ENCODE data around the gene FGF3.
"Not testable (repeated sequence)": the region's sequence is repeated elsewhere in the genome, so short reads cannot be mapped to it uniquely, and the experiment has no call there.

The FGF3 gene

GRCh38 chr11:69801513-69802335 is 17.5 kb downstream of the FGF3 start:
- DNase-seq, result no peak

- no peak for DNase-seq
Observed at GRCh38 chr11:69800278-69800677, 18.9 kb downstream of the FGF3 start.

DNA sequence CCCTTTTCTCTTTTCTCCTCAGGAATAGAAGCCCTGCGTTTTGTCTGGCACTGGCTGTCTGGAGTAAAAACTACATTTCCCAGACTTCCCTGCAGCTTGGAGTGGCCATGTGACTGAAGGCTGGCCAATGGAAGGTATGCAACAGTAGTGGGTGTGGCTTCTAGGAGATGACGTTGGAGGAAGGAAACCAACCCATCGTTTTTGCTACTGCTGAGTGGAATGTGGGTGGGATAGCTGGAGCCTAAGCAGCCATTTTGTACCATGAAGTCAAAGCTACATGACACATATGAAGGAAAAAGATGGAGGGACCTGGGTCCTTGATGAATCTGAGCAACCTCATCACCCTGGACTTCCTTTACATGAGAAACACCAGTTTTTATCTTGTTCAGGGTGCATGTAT is 19.6 kb downstream of the FGF3 start:
- no peak for DNase-seq

DNA sequence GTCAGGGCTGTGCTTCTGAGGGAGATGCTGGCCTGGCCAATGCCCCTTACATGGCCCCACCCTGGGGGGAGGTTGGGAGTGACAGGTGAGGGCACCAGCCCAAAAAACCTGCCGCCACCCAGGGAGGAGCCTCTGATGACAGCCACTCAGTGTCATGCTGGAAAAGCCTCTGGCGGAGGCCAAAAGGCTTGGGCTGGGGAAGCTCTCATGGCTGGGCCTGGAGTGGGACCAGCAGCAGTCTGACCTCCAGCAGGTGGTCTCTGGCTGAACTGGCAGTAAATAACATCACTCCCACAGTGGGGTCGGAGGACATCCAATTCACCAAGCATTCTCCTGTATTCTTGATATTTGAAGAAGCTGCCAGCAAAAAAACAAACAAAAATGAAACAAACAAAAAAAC is 20.1 kb downstream of the FGF3 start:
- no peak for DNase-seq

- DNase-seq, result no peak
Observed at GRCh38 chr11:69797737-69798528, 21.3 kb downstream of the FGF3 start.

DNA sequence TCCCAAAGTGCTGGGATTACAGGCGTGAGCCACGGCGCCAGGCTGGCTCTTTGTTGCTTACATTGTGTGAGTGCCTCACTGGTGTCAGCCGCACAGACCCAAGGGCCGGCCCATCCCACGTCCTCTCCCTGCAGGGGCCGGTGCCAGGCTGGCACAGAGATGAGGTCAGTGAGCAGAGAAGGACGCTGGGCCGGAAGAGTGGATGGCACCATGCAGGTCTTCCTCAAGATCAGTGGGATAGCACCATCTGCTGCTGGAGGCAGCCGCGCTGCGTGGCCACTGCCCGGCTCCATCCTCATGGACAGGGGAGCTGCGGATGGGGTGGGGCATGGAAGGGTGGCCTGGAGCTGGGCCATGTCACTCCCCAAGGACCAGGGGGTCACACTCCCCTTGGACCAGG is 22.1 kb downstream of the FGF3 start:
- DNase-seq, result no peak

GRCh38 chr11:69796063-69796462 is 23.2 kb downstream of the FGF3 start:
- DNase-seq, result no peak

DNA sequence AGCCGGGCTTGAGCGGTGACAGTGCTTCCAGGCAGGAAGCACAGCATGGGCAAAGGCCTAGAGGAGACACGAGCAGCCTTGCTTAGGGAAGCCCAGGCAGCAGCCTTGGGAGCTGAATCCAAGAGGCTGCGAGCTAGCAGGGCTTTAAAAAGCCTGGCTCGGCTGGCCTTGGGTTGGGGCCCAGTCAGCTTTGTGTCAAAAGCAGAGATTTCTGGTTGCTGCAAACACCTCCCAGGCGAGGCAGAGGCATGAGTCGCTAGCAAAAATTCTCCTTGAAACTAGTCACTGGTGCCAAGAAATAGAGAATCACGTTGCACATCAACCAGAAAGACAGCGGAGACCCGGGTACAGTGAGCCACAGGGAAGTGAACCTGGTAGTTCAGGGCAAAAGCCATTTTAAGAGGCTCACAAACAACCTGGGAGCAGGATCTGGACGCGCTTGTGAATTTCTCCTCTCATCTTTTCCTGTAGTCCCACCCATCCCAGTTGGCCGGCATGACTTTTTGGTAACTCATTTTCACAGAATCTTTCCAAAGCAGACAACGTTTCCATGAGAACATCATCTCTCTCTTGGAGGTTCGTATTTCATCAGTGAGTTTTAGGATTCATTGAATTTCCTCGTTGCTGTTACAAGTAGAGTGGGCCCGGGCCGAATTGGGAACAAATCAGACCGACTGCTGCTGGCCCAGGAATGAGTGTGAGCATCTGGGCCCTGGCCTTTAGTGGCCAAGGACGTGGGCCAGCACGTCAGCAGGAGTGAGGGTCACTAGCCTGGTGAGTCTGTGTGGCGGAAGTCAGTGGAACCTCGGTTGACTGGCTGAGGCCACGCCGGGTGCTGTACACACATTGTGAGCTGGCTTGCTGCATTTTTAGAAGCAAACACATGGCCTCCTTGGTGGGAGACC is 27.7 kb downstream of the FGF3 start:
- no peak for DNase-seq

DNA sequence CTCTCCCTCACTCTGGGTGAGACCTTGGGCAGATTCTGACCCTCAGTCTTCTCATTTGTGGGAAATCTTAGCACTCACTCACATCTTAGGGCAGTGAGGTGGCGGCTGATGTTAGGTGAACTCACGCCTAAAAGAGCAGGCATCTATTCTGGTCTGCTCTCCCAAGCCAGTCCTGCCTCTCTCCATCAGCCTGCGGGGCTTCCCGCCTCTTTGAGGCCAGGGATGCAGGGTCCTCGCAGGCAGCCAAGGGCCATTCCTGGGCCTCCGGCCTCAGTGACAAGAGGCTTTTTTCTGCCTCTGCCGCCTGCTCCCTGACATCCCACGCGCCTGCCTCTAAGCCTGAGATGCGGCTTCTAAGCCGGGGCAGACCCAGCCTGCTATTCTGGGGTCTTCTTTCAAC is 30.3 kb downstream of the FGF3 start:
- DNase-seq, result no peak

DNA sequence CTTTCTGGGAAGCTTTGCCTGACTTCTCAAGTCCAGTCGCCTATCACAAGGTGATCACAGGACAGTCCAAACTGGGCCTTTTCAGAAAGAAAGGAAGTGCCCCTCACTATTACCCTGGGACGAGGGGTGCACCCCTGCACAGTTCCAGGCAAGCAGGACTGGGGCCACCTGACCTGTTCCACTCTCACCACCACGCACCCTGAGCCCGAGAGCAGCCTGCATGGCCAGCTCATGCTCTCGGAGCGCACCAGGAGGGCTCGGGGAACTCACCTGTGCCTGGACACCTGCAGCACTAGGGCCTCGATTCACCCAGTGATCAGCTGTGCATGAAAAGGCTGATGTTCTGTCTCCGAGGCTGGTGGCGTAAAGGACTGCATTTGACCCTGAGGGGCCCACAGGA is 31.3 kb downstream of the FGF3 start:
- no peak for DNase-seq

DNA sequence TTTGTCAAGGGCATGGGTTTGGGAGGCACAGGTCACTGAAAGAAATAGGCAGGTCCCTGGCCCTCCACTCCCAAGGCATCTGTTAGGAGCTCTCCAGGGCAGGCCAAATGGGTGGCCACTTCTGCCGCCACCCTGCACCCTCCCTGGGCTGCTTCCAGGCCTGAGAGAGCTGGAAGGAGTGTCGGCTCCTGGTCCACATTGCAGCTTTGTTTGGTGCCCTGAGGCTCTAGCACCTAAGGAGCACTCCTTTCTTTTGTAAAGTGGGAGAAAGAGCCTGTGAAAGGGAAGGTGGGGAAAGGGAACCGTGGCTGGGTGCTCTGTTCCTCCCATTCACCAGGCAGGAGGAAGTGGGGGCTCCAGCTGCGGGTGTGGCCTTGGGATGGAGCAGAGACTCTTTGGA is 31.8 kb downstream of the FGF3 start:
- DNase-seq, result no peak

DNA sequence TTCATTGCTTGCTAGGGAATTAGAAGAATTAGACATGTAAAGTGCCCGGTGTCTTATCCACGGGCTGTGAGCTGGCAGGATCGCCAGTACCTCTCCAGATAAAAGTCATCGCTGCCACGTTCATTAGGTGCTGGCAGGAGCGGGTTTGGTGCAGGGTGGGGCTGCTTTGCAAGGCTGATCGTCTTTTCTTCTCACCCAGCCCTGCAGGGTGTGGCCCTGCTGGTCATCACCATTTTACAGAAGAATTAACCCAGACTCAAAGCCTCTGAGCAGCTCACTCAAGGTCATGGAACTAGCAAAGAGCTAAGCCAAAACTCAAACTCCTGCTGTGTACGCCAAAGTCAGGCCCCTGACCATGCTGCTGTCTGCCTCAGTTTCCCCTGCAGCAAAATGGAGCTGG is 38.0 kb downstream of the FGF3 start:
- no peak for DNase-seq

DNA sequence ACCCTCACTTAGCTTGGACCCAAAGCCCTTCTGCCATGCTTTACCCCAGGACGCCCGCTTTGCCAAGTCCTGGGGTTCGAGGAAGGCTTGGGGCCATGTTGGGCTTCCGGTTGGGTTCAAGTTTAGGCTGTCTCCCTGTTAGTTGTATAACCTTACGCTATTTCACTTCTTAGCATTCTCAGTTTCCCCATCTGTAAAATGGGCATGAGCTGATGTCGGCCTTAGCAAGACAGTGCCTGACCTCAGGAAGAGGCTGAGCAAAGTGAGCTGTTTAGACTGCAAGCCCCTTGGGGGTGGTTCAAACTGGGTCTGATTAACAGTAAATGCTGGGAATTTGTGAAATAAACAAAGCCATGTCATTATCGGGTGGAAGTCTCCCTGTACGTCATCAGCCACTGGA is 40.8 kb downstream of the FGF3 start:
- DNase-seq, result no peak

DNA sequence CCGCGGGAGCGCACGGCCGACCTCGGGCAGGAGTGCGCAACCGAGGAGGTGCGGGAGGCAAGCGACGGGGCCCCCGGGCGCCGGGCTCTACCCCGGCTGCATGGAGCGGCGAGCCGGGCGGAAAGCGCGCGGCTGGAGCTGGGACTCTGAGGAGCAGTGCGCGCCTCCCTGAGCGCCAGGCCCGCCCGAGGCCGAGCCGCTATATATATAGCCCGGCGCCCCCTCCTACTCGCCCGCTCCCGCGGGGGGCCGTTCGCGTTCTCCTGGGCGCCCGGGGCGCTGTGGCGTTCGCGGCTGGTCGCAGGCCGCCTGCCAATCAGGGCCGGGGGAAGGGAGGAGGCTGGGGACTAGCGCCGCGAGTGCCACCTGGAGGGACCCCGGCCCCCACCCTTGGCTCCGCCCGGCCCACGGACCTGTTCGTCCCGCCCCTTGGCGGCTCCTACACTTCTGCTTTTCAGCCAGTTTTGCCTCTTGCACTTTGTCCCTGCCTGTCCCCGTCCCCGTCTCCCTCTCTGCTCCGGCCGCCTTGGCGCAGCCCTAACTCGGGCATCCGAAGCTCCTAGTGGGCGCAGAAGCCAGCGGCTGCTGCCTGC is 44.0 kb downstream of the FGF3 start, which contains the start of gene FGF4:
FGF4 (minus strand) TSS at position 179 of the 593 bp plus-strand sequence. CDS start 257 bp downstream, outside the sequence.
- no peak for DNase-seq

GRCh38 chr11:69774354-69775162 is 44.7 kb downstream of the FGF3 start:
- DNase-seq, result no peak

DNA sequence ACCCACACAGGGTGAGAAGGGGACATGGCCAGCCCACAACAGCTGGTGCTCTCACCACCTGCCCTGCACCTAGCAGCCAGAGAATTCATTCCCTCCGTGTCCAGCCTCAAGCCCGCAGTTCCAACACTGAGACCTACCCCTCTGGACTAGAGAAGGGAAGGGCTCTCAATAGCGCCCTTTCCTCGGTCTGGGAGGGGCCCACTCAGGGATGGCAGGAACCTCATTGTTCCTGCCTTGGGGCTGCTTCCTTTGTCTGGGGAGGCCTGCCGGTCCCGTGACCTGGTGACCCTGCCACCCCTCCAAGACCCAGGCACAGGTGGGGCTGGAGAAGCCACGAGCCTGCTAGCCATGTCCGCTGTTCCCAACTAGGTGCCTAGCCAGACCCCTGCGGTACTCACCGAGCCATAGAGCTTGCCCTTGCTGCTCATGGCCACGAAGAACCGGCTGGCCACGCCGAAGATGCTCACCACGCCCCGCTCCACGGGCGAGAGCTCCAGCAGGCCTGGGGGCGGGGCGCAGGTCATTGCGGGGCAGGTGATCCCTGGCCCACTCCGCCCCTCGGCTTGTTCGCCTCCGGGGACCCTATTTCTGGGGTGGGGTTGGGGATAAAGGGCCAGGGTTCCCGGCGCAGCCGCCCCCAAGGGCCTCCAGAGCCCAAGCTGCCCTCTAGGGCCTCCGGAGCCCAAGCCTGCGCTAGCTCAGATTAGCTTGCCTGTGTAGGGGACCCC is 45.4 kb downstream of the FGF3 start:
- no peak for DNase-seq

- no peak for DNase-seq
Observed at GRCh38 chr11:69771466-69771865, 47.8 kb downstream of the FGF3 start.

GRCh38 chr11:69770540-69770939 is 48.7 kb downstream of the FGF3 start:
- DNase-seq, result no peak

DNA sequence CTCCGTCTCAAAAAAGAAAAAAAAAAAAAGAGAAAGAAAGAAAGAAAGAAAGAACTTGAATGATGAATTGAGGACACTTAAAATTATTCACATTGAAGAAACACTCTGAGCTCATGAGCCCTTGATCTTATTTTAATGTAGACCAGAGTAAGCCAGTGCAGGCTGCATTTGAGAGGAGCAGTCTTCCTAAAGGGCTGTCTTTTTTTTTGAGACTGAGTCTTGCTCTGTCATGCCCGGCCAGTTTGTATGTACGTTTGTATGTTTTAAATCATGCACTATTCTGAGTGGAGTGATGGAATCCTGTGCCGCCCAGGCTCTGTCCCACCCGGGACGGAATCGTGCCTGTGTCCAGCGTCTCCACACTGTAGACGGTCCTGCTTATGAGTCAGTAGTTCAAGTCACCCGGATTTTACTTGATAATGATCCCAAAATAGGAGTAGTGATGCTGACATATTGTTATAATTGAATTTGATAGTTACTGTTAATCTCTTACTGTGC is 53.7 kb downstream of the FGF3 start:
- no peak for DNase-seq

GRCh38 chr11:69764918-69765317 is 54.3 kb downstream of the FGF3 start:
- DNase-seq, result not testable (repeated sequence)

GRCh38 chr11:69760319-69760718 is 58.9 kb downstream of the FGF3 start:
- DNase-seq, result no peak
